K562 (cell line): ENCODE data around the gene CNPY4. TPM values are rescaled to one million over a fixed set of nuclear protein-coding genes. Genes with fewer than 3 reads are reported as not detected.

Source experiments
- CCAR2 ChIP-seq: fragments of 200-400 bp; formaldehyde crosslinking; IDR thresholded peaks from 2 replicates; pipeline ENCODE4 v1.6.1; 2017; ENCODE audit warnings: mild to moderate bottlenecking, low read depth, low read length
- CCNT2 ChIP-seq: IDR thresholded peaks from 2 replicates; pipeline ENCODE4 v1.6.1; 2011; ENCODE audit warnings: borderline replicate concordance, low read depth, mild to moderate bottlenecking, moderate library complexity, mixed read lengths, low read length; ENCODE audit not compliant: insufficient read length; ENCODE audit errors: extremely low read depth
- CGGBP1 ChIP-seq: fragments of 250-450 bp; sonication (Bioruptor Pico); IDR thresholded peaks from 2 replicates; pipeline ENCODE4 v1.9.0; 2021; ENCODE audit warnings: mild to moderate bottlenecking
- ESRRB ChIP-seq: fragments of 250-450 bp; sonication (Bioruptor Pico); IDR thresholded peaks from 2 replicates; pipeline ENCODE4 v1.5.0; 2020; ENCODE audit warnings: mild to moderate bottlenecking, moderate library complexity, borderline replicate concordance
- HDAC1 ChIP-seq, 2 experiments: fragments of 450-650 bp; IDR thresholded peaks; 2 replicates each; pipeline ENCODE4 v1.6.1; 2016 to 2017; ENCODE audit warnings: inconsistent platforms in 1 of 2, mild to moderate bottlenecking in 1 of 2, moderate library complexity in 1 of 2
- HDAC6 ChIP-seq: IDR thresholded peaks from 2 replicates; pipeline ENCODE4 v1.6.1; 2012; ENCODE audit warnings: low read depth, mild to moderate bottlenecking, control low read depth, inconsistent platforms, low read length, moderate library complexity
- HNRNPLL ChIP-seq: fragments of 200-400 bp; formaldehyde crosslinking; IDR thresholded peaks from 2 replicates; pipeline ENCODE4 v1.6.1; 2017; ENCODE audit warnings: low read length, low read depth, mild to moderate bottlenecking; ENCODE audit not compliant: poor library complexity, severe bottlenecking
- LARP7 ChIP-seq: fragments of 450-650 bp; IDR thresholded peaks from 2 replicates; pipeline ENCODE4 v1.6.1; 2016
- MGA ChIP-seq: fragments of 450-650 bp; IDR thresholded peaks from 2 replicates; pipeline ENCODE4 v1.6.1; 2016; ENCODE audit warnings: mild to moderate bottlenecking, moderate library complexity
- NFATC3 ChIP-seq: fragments of 450-650 bp; IDR thresholded peaks from 2 replicates; pipeline ENCODE4 v1.6.1; 2017; ENCODE audit warnings: mild to moderate bottlenecking
- PCBP2 ChIP-seq: fragments of 200-400 bp; formaldehyde crosslinking; IDR thresholded peaks from 2 replicates; pipeline ENCODE4 v1.6.1; 2018; ENCODE audit warnings: low read length, low read depth, mild to moderate bottlenecking, moderate library complexity; ENCODE audit not compliant: poor library complexity, severe bottlenecking
- SIN3B ChIP-seq: fragments of 450-650 bp; IDR thresholded peaks from 2 replicates; pipeline ENCODE4 v1.6.1; 2017; ENCODE audit warnings: low read depth, mild to moderate bottlenecking, moderate library complexity
- ZFP91 ChIP-seq: sonication (generic); formaldehyde crosslinking; IDR thresholded peaks from 2 replicates; pipeline ENCODE4 v1.8.0; 2022; ENCODE audit warnings: mild to moderate bottlenecking, missing genetic modification reagents
- ZNF184 ChIP-seq: sonication (generic); formaldehyde crosslinking; IDR thresholded peaks from 2 replicates; pipeline ENCODE4 v1.5.0; 2020; ENCODE audit warnings: missing genetic modification reagents
- polyA plus RNA-seq, 8 experiments: library from polyadenylated mRNA; depleted of rRNA in 4 of 8; stranded (reverse) in 5 of 8; unstranded in 3 of 8; fragments of >200 nt; fragmentation: Nextera tagmentation in 2 of 8; fragmentation: Illumina TruSeq in 1 of 8; extraction: Ambion mirVana in 2 of 8; extraction: Trizol in 1 of 8; gene quantifications; 2 replicates each; pipeline versions ENCODE4 v1.2.1 to v1.2.3, GENCODE V29; 2011 to 2014; ENCODE audit warnings: inconsistent platforms in 1 of 8, missing spikeins in 1 of 8
- total RNA-seq, 7 experiments: library from RNA; depleted of rRNA in 6 of 7; stranded (reverse); fragments of >200 nt in 6 of 7; fragmentation: Illumina TruSeq in 2 of 7; extraction: Trizol in 2 of 7; gene quantifications; 2 replicates each; pipeline versions ENCODE4 v1.2.1 to v1.2.3, GENCODE V29; 2011 to 2021; ENCODE audit warnings: low replicate concordance in 1 of 7

Gene CNPY4
- total and polyA plus RNA-seq, 9 of the 15 experiments (the other 6 are each of a cell fraction or from before 2014, with no cell fraction given), result 1.9 to 11.2 (median 7.0) TPM

- TF ChIP-seq MGA (peak; percentile 87), CCAR2 (no peak), LARP7 (no peak), PCBP2 (no peak), NFATC3 (no peak), HDAC6 (no peak), ZNF184 (CRISPR knock-in tag) (no peak), ZFP91 (no peak), CCNT2 (peak; percentile 43), ESRRB (CRISPR knock-in tag) (no peak), SIN3B (no peak), CGGBP1 (CRISPR knock-in tag) (no peak), HDAC1 (IDR thresholded peaks at IDR 0.05) (peak in 1 of 2 experiments; percentile 19; a peak in 1 of 4 replicates), HNRNPLL (peak; percentile 62)
Observed at GRCh38 chr7:100126931-100127865, 7.8 kb downstream of the CNPY4 start, which contains the start of gene MBLAC1 (continued).
